Vagina (tissue), 2 donors: ENCODE data around the gene TACR1.

Experiments
- POLR2A ChIP-seq, 2 donors: fragments of 450-650 bp; IDR thresholded peaks; one replicate each; pipeline ENCODE4 v1.6.1; 2017; ENCODE audit warnings: antibody characterized with exemption in 2 of 2, mild to moderate bottlenecking in 2 of 2, moderate library complexity in 2 of 2
- POLR2AphosphoS5 ChIP-seq, 2 donors: sonication (generic); formaldehyde crosslinking; IDR thresholded peaks; one replicate each; pipeline ENCODE4 v1.9.0; 2017; ENCODE audit warnings: antibody characterized with exemption in 2 of 2, mild to moderate bottlenecking in 2 of 2, low read depth in 1 of 2; ENCODE audit not compliant: insufficient read depth in 1 of 2
- TF ChIP-seq, protein P1 (sequence below), 3 experiments: fragments of 450-650 bp in 2 of 3; fragments of 200-600 bp in 1 of 3; sonication (generic) in 1 of 3; IDR thresholded peaks; one replicate each; pipeline ENCODE4 v1.5.1; 2017 to 2019; ENCODE audit warnings: antibody characterized with exemption in 3 of 3, mild to moderate bottlenecking in 2 of 3, moderate library complexity in 2 of 3

DNA sequence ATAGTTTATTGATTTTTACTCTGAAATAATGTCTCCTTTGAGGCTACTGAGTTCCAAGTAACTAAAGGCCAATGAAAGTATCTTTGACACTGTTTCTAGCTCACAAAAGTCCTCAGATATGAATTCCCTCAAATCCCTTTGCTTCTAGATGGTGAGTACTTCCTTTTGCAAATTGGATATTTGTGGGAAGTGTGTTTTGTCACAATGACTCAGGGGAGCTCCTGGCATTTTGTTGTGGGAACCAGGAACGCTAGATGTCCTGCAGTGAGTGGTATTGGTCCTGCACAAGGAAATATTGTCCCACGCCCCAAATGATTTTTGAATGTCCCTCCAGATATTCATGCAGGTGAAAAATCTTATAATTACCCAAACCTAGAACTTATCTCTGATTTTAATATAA is 24.3 kb downstream of the TACR1 start:
- TF ChIP-seq, protein P1, sequence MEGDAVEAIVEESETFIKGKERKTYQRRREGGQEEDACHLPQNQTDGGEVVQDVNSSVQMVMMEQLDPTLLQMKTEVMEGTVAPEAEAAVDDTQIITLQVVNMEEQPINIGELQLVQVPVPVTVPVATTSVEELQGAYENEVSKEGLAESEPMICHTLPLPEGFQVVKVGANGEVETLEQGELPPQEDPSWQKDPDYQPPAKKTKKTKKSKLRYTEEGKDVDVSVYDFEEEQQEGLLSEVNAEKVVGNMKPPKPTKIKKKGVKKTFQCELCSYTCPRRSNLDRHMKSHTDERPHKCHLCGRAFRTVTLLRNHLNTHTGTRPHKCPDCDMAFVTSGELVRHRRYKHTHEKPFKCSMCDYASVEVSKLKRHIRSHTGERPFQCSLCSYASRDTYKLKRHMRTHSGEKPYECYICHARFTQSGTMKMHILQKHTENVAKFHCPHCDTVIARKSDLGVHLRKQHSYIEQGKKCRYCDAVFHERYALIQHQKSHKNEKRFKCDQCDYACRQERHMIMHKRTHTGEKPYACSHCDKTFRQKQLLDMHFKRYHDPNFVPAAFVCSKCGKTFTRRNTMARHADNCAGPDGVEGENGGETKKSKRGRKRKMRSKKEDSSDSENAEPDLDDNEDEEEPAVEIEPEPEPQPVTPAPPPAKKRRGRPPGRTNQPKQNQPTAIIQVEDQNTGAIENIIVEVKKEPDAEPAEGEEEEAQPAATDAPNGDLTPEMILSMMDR (IDR thresholded peaks at IDR 0.05), result no peak
- TF ChIP-seq POLR2AphosphoS5 (IDR thresholded peaks at IDR 0.05; ENCODE audit: insufficient read depth in 1 of 2, low read depth in 1 of 2), result no peak
- TF ChIP-seq POLR2A (IDR thresholded peaks at IDR 0.05), result no peak
